Spinal cord (tissue), 10 donors: ENCODE data around the gene TLE5. TPM values are rescaled to one million over a fixed set of nuclear protein-coding genes. Genes with fewer than 3 reads are reported as not detected.

ENCODE experiments used
- DNase-seq, 6 donors: peaks; one replicate each; pipeline versions ENCODE4 v3.0.0 to v3.0.0-alpha.2; 2013 to 2015; ENCODE audit warnings: low spot score in 6 of 6, low read depth in 4 of 6
- H3K27ac ChIP-seq: one replicate; pipeline ENCODE4 v1.5.1; 2013; ENCODE audit warnings: low read depth, low read length, control low read depth
- H3K27me3 ChIP-seq: one replicate; pipeline ENCODE4 v1.6.1; 2013; ENCODE audit warnings: low read length; ENCODE audit not compliant: control insufficient read depth, insufficient read depth
- H3K36me3 ChIP-seq: one replicate; pipeline ENCODE4 v1.6.1; 2013; ENCODE audit warnings: low read length; ENCODE audit not compliant: control insufficient read depth, insufficient read depth
- H3K4me1 ChIP-seq: one replicate; pipeline ENCODE4 v1.6.1; 2013; ENCODE audit warnings: low read length; ENCODE audit not compliant: control insufficient read depth, insufficient read depth
- H3K4me3 ChIP-seq: one replicate; pipeline ENCODE4 v1.5.1; 2013; ENCODE audit warnings: low read depth, low read length, control low read depth
- H3K9me3 ChIP-seq: one replicate; pipeline ENCODE4 v1.6.1; 2013; ENCODE audit warnings: low read length; ENCODE audit not compliant: control insufficient read depth, insufficient read depth
- WGBS: methylation state at CpG from one replicate; pipeline ENCODE4 v1.1.5; 2013; ENCODE audit warnings: missing lambda C conversion rate; ENCODE audit not compliant: insufficient coverage; 5-methylcytosine and 5-hydroxymethylcytosine counted together
- polyA plus RNA-seq, 2 donors: library from polyadenylated mRNA; unstranded; fragments of 120-200 nt; gene quantifications; one replicate each; pipeline ENCODE4 v1.2.1, GENCODE V29; 2013; ENCODE audit not compliant: insufficient read length in 2 of 2
- total RNA-seq, 2 donors: library from RNA; depleted of rRNA in 1 of 2; stranded (reverse); fragments of 120-200 nt in 1 of 2; fragments of >200 nt in 1 of 2; gene quantifications; one replicate each; pipeline versions ENCODE4 v1.2.3 to v1.2.4, GENCODE V29; 2013 to 2014
- donor health status: healthy.

Gene TLE5
- total and polyA plus RNA-seq, 4 donors, result 124 to 1,010 (median 578) TPM

DNA sequence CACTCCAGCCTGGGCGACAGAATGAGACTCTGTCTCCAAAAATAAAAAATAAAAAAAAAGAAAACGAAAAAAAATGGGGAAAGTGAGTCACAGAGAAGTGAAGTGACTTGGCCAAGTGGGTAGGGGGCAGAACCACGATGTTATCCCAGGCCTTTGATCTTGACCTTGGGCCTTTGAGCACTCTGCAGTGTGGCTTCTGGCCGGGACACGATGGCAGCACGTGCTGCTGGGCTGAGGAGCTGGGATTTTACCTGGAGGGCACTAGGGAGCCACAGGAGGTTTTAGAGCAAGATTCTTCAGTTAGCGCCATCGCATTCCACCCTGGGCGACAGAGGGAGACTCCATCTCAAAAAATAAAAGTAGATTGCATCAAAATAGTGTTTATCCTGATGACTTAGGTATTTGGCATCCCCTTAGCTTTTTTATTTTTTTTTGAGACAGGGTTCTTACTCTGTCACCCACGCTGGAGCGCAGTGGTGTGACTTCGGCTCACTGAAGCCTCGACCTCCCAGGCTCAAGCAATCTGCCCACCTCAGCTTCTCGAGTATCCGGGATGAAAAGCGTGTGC is 4.3 kb upstream of the TLE5 start:
- Histone ChIP-seq H3K27me3 (no peaks in the 10 kb centered on the region), H3K9me3 (no peaks in the 10 kb centered on the region), H3K4me1 (peaks cover 17% of the 10 kb centered on the region), H3K27ac (no peak overlapping the region), H3K36me3 (peaks cover under 1% of the 10 kb centered on the region), H3K4me3 (no peak overlapping the region)
- WGBS, result 94% methylated on average over 10 of the region's 16 CpGs
- DNase-seq, result no peak

GRCh38 chr19:3065675-3066357 is 3.5 kb upstream of the TLE5 start:
- no peaks in the 10 kb centered on the region for H3K27me3 ChIP-seq
- WGBS, result 68% methylated on average over 12 of the region's 15 CpGs
- H3K36me3 ChIP-seq, result peaks cover 5% of the 10 kb centered on the region

GRCh38 chr19:3064011-3064330 is 1.7 kb upstream of the TLE5 start:
- DNase-seq, result no peak
- no peak overlapping the region for H3K27ac ChIP-seq
- H3K27me3 ChIP-seq, result no peaks in the 10 kb centered on the region
- H3K4me1 ChIP-seq, result peaks cover 37% of the 10 kb centered on the region
- 100% methylated on average over 5 of the region's 7 CpGs for WGBS
- H3K9me3 ChIP-seq, result no peaks in the 10 kb centered on the region
- H3K36me3 ChIP-seq, result peaks cover 17% of the 10 kb centered on the region
- no peak overlapping the region for H3K4me3 ChIP-seq

More at GRCh38 chr19:3065675-3066357, 3.5 kb upstream of the TLE5 start:
- no peak for DNase-seq
- no peak overlapping the region for H3K4me3 ChIP-seq
- no peak overlapping the region for H3K27ac ChIP-seq
- H3K9me3 ChIP-seq, result no peaks in the 10 kb centered on the region
- H3K4me1 ChIP-seq, result peaks cover 24% of the 10 kb centered on the region

- peak in 2 of 6 donors; percentile 49 to 76 for DNase-seq
- no peaks in the 10 kb centered on the region for H3K9me3 ChIP-seq
- 3% methylated on average over 50 of the region's 88 CpGs for WGBS
- H3K4me1 ChIP-seq, result peaks cover 55% of the 10 kb centered on the region
- H3K27ac ChIP-seq, result peak overlapping the region; percentile 85
- no peaks in the 10 kb centered on the region for H3K27me3 ChIP-seq
- peak overlapping the region; percentile 88 for H3K4me3 ChIP-seq
- H3K36me3 ChIP-seq, result peaks cover 41% of the 10 kb centered on the region
These were observed 823 bp downstream of the TLE5 start for GRCh38 chr19:3061182-3062161.

DNA sequence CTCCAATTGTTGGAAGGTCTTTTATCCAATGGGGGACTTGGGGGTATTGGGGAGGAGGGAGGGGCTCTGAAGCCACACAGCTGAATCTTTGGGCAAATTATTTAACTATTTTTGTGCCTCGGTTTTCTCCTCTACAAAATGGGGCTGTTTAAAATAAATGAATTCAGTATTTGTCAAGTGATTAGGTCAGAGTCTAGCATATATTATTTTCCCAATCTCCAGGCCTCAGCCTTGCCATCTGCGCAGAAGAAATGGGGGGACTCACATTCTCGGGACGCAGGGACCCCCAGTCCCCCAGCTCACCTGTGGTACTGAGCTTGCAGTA is 1.5 kb downstream of the TLE5 start:
- 34% methylated on average over 2 of the region's 4 CpGs for WGBS
- peak overlapping the region; percentile 40 for H3K27ac ChIP-seq
- no peaks in the 10 kb centered on the region for H3K27me3 ChIP-seq
- no peak for DNase-seq
- H3K9me3 ChIP-seq, result no peaks in the 10 kb centered on the region
- H3K4me1 ChIP-seq, result peaks cover 58% of the 10 kb centered on the region
- peak overlapping the region; percentile 88 for H3K4me3 ChIP-seq
- H3K36me3 ChIP-seq, result peaks cover 47% of the 10 kb centered on the region

DNA sequence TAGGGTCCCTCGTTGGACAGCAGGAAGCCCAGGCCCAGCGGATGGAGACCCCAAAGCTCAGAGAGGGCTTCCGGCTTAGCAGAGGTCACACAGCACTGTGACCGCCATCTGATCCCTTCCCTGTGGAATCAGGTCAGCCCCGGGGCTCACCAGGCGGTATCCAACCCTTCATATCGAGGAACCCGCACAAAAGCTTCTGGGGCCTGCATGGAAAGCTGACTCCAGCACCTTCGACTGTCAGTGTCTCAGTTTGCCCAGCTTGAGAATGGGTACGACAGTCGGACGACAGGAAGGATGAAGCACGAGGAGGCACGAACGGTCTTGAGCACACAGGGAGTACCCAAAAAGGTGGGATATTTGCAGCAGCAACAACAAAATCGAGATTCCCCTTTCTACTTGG is 2.6 kb downstream of the TLE5 start:
- Histone ChIP-seq H3K27me3 (no peaks in the 10 kb centered on the region), H3K36me3 (peaks cover 59% of the 10 kb centered on the region), H3K9me3 (no peaks in the 10 kb centered on the region), H3K4me1 (peaks cover 64% of the 10 kb centered on the region), H3K27ac (no peak overlapping the region), H3K4me3 (no peak overlapping the region)
- DNase-seq, result no peak
- 97% methylated on average over 15 of the region's 16 CpGs for WGBS

GRCh38 chr19:3058821-3059314 is 3.4 kb downstream of the TLE5 start:
- Histone ChIP-seq H3K36me3 (peaks cover 67% of the 10 kb centered on the region), H3K27me3 (no peaks in the 10 kb centered on the region), H3K27ac (no peak overlapping the region), H3K9me3 (no peaks in the 10 kb centered on the region), H3K4me1 (peaks cover 67% of the 10 kb centered on the region), H3K4me3 (no peak overlapping the region)
- 73% methylated on average over 3 of the region's 10 CpGs for WGBS
- DNase-seq, result no peak

DNA sequence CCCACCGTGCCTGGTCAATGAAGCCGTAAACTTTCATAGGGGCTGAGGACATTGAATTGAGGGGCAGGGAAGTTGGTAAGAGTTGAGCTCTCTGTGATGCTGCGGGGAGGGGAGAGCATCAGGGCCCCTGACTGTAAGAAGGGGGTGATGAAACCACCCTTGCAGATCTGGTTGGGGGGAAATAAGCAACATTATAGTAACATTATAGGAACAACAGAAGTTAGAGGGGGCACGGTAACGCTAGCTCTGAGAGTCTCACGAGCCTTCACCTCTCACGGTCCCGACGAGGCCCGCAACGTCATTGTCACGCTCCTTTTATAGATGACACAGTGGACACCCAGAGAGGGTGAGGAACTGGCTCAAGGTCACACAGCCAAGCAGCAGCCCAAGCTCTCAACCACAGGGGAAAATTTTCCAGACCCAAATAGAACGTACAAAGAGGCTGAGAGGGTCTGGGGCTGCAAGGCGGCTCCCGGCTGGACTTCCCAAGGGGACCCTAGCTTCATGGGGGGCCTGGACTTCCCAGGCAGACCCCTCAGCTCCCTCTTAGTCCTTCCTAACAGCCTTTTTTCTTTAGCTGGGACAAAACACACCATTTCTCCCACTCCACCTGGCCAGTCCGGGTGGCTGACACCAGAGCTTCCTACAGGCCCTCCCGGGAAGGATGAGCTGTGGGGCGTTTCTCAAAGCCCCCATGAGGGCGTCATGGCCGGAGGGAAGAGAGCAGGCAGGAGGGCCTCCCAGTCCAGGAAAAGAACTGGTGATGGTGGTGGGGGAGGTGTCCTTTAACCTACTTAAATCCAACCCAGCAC is 4.1 kb downstream of the TLE5 start:
- Histone ChIP-seq H3K4me1 (peaks cover 65% of the 10 kb centered on the region), H3K36me3 (peaks cover 73% of the 10 kb centered on the region), H3K27ac (peak overlapping the region; percentile 80), H3K27me3 (no peaks in the 10 kb centered on the region), H3K4me3 (no peak overlapping the region), H3K9me3 (no peaks in the 10 kb centered on the region)
- WGBS, result 79% methylated on average over 16 of the region's 20 CpGs
- DNase-seq, result no peak

DNA sequence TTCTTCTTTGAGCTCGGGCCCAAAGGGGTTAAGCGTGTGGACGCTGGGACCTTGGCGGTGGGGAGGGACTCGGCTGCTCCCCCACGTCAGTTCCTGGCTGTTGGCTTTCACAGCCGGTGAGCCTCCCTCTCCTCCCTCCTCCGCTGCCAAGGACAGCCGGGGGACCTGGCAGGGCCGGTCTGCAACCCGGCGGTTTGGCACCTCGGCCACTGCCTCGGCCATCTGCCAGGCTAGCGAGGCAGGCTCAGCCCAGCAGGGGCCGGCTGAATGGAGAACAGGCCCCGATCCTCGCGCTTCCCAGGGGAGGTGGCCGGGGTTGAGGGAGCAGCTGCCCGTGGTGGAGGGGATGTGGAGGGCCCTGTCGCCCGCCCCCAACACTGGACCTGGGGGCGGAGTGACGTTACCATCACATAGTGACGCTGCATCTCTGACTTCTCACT is 5.0 kb downstream of the TLE5 start:
- WGBS, result 17% methylated on average over 23 of the region's 26 CpGs
- peak overlapping the region; percentile 80 for H3K27ac ChIP-seq

More for the DNA sequence above, 5.0 kb downstream of the TLE5 start:
- Histone ChIP-seq H3K36me3 (peaks cover 81% of the 10 kb centered on the region), H3K4me3 (no peak overlapping the region), H3K27me3 (no peaks in the 10 kb centered on the region), H3K9me3 (no peaks in the 10 kb centered on the region), H3K4me1 (peaks cover 57% of the 10 kb centered on the region)
- DNase-seq, result peak in 3 of 6 donors; percentile 79 to 95 (median 81)
